Esophagus muscularis mucosa (tissue), 4 donors: Measurements from ENCODE around the gene KRT38. TPM values are rescaled to one million over a fixed set of nuclear protein-coding genes. Genes with fewer than 3 reads are reported as not detected.
"Not testable (repeated sequence)": the region's sequence is repeated elsewhere in the genome, so short reads cannot be mapped to it uniquely, and the experiment has no call there.

Experiments
- DNase-seq: peaks from one replicate; pipeline ENCODE4 v3.0.0-alpha.2; 2017; ENCODE audit errors: extremely low spot score
- H3K27ac ChIP-seq, 4 donors: fragments of 200-600 bp; sonication (generic); replicated peaks in 1 of 4; 1 replicate in 3 of 4; 2 replicates in 1 of 4; pipeline ENCODE4 v1.5.1; 2016 to 2019; ENCODE audit warnings: mild to moderate bottlenecking in 1 of 4
- H3K27me3 ChIP-seq, 4 donors: fragments of 200-600 bp; sonication (generic); one replicate each; pipeline versions ENCODE4 v1.5.1 to v1.6.0; 2016 to 2019
- H3K36me3 ChIP-seq, 4 donors: fragments of 200-600 bp; sonication (generic); one replicate each; pipeline ENCODE4 v1.5.1; 2016 to 2019
- H3K4me1 ChIP-seq, 4 donors: fragments of 200-600 bp; sonication (generic); one replicate each; pipeline ENCODE4 v1.5.1; 2016 to 2019
- H3K4me3 ChIP-seq, 4 donors: fragments of 200-600 bp; sonication (generic); 1 replicate in 2 of 4; 2 replicates in 2 of 4; pipeline ENCODE4 v1.5.1; 2016 to 2019; ENCODE audit warnings: mild to moderate bottlenecking in 4 of 4, moderate library complexity in 1 of 4
- H3K9me3 ChIP-seq, 4 donors: fragments of 200-600 bp; sonication (generic); 1 replicate in 3 of 4; 2 replicates in 1 of 4; pipeline ENCODE4 v1.5.1; 2016 to 2019
- CTCF ChIP-seq, 3 experiments: fragments of 200-600 bp in 2 of 3; fragments of 450-650 bp in 1 of 3; sonication (generic) in 2 of 3; IDR thresholded peaks; one replicate each; pipeline ENCODE4 v1.5.1; 2017 to 2019; ENCODE audit warnings: antibody characterized with exemption in 3 of 3, mild to moderate bottlenecking in 2 of 3, moderate library complexity in 1 of 3
- EP300 ChIP-seq: sonication (generic); formaldehyde crosslinking; IDR thresholded peaks from one replicate; pipeline ENCODE4 v1.6.1; 2017; ENCODE audit warnings: antibody characterized with exemption
- POLR2A ChIP-seq: fragments of 450-650 bp; IDR thresholded peaks from one replicate; pipeline ENCODE4 v1.6.1; 2017; ENCODE audit warnings: antibody characterized with exemption, moderate library complexity, mild to moderate bottlenecking, low read depth
- POLR2AphosphoS5 ChIP-seq, 2 donors: sonication (generic); formaldehyde crosslinking; IDR thresholded peaks; one replicate each; pipeline ENCODE4 v1.6.1; 2017; ENCODE audit warnings: antibody characterized with exemption in 2 of 2
- WGBS: methylation state at CpG from one replicate; pipeline ENCODE4 v1.1.5; 2018; 5-methylcytosine and 5-hydroxymethylcytosine counted together
- intact Hi-C: fragments of 100-400 bp; cut with DNase I; formaldehyde crosslinking; loops from one replicate; pipeline ENCODE4 v1.15.1; 2023
- total RNA-seq, 4 donors: library from RNA; depleted of rRNA; stranded (reverse); fragments of >200 nt; gene quantifications; one replicate each; pipeline versions ENCODE4 v1.1.0 to v1.2.1, GENCODE V29; 2016

KRT38 gene
- total RNA-seq, 4 donors from 2014 or later: not detected

GRCh38 chr17:41424111-41424635 lies 16.6 kb downstream of the KRT38 start, which contains the start of gene KRT37:
Gene KRT37 (minus strand): TSS chr17:41424585. CDS start chr17:41424523, 62 bp downstream.
- DNase-seq: no peak
- no peaks in the 10 kb centered on the region for H3K27me3 ChIP-seq
- H3K4me3 ChIP-seq: no peak within 1 kb of the TSS
- TF ChIP-seq CTCF (IDR thresholded peaks at IDR 0.05) (no peak), POLR2AphosphoS5 (IDR thresholded peaks at IDR 0.05) (no peak), EP300 (no peak), POLR2A (no peak)
- WGBS: 97% methylated on average over 10 of the region's 13 CpGs
- no peaks in the 10 kb centered on the region for H3K9me3 ChIP-seq
- H3K27ac ChIP-seq: no peak within 1 kb of the TSS
- H3K36me3 ChIP-seq: no peaks in the 10 kb centered on the region
- intact Hi-C loops: no loop called here
- H3K4me1 ChIP-seq: peaks cover 0 to 10% (median 4%) of the 10 kb centered on the region in 4 donors

GRCh38 chr17:41422586-41422985 lies 18.2 kb downstream of the KRT38 start:
- H3K9me3 ChIP-seq, H3K4me3 ChIP-seq, H3K27ac ChIP-seq, H3K36me3 ChIP-seq, DNase-seq, H3K27me3 ChIP-seq, intact Hi-C loops: not testable (repeated sequence)
- H3K4me1 ChIP-seq: peaks cover 0 to 12% (median 7%) of the 10 kb centered on the region in 4 donors
- WGBS: 97% methylated on average over 7 of the region's 11 CpGs

- Histone ChIP-seq H3K27me3 (no peaks in the 10 kb centered on the region), H3K4me3 (no peak overlapping the region), H3K9me3 (no peaks in the 10 kb centered on the region), H3K4me1 (peaks cover 0 to 21% (median 17%) of the 10 kb centered on the region in 4 donors), H3K36me3 (no peaks in the 10 kb centered on the region), H3K27ac (no peak overlapping the region)
- DNase-seq: no peak
- TF ChIP-seq POLR2A: no peak
- no peak for TF ChIP-seq POLR2AphosphoS5 (IDR thresholded peaks at IDR 0.05)
- no peak for TF ChIP-seq EP300
- TF ChIP-seq CTCF (IDR thresholded peaks at IDR 0.05): no peak
- WGBS: 96% methylated on average over 4 of the region's 4 CpGs
- intact Hi-C loops: no loop called here
Measured at GRCh38 chr17:41421617-41422016, 19.2 kb downstream of the KRT38 start.

GRCh38 chr17:41421116-41421515 lies 19.7 kb downstream of the KRT38 start:
- no peaks in the 10 kb centered on the region for H3K9me3 ChIP-seq
- H3K27ac ChIP-seq: no peak overlapping the region
- no peaks in the 10 kb centered on the region for H3K27me3 ChIP-seq
- no peak for DNase-seq
- WGBS: 79% methylated on average over 9 of the region's 9 CpGs
- TF ChIP-seq CTCF (IDR thresholded peaks at IDR 0.05): no peak
- TF ChIP-seq POLR2AphosphoS5 (IDR thresholded peaks at IDR 0.05): no peak
- no peak for TF ChIP-seq POLR2A
- no peak for TF ChIP-seq EP300
- intact Hi-C loops: no loop called here
- H3K4me1 ChIP-seq: peaks cover 0 to 26% (median 22%) of the 10 kb centered on the region in 4 donors
- H3K4me3 ChIP-seq: no peak overlapping the region
- no peaks in the 10 kb centered on the region for H3K36me3 ChIP-seq

GRCh38 chr17:41420134-41420533 lies 20.6 kb downstream of the KRT38 start:
- DNase-seq: no peak
- H3K4me1 ChIP-seq: peaks cover 0 to 35% (median 29%) of the 10 kb centered on the region in 4 donors
- H3K36me3 ChIP-seq: no peaks in the 10 kb centered on the region
- TF ChIP-seq POLR2AphosphoS5 (IDR thresholded peaks at IDR 0.05) (no peak), POLR2A (no peak)
- intact Hi-C loops: no loop called here
- H3K27me3 ChIP-seq: no peaks in the 10 kb centered on the region
- WGBS: 54% methylated on average over 4 of the region's 4 CpGs
- H3K4me3 ChIP-seq: no peak overlapping the region
- no peaks in the 10 kb centered on the region for H3K9me3 ChIP-seq
- H3K27ac ChIP-seq: no peak overlapping the region

GRCh38 chr17:41419716-41420115 lies 21.1 kb downstream of the KRT38 start:
- Histone ChIP-seq H3K9me3 (no peaks in the 10 kb centered on the region), H3K4me1 (peaks cover 0 to 35% (median 29%) of the 10 kb centered on the region in 4 donors), H3K4me3 (no peak overlapping the region), H3K27ac (no peak overlapping the region), H3K27me3 (no peaks in the 10 kb centered on the region), H3K36me3 (no peaks in the 10 kb centered on the region)
- intact Hi-C loops: no loop called here
- TF ChIP-seq CTCF (IDR thresholded peaks at IDR 0.05) (no peak), POLR2AphosphoS5 (IDR thresholded peaks at IDR 0.05) (no peak), EP300 (no peak), POLR2A (no peak)
- 93% methylated on average over 4 of the region's 4 CpGs for WGBS
- DNase-seq: no peak
